ENCODE data around the gene NFKBIA. TPM values are rescaled to one million over a fixed set of nuclear protein-coding genes. Genes with fewer than 3 reads are reported as not detected.

The NFKBIA gene
- total and polyA plus RNA-seq, 2 of the 8 experiments (the other 6 are each of a cell fraction or from before 2014, with no cell fraction given): 25.9 to 49.7 TPM

GRCh38 chr14:35412272-35413056, 7.9 kb upstream of the NFKBIA start:
- H3K36me3 ChIP-seq (ENCODE audit: control insufficient read depth in 2 of 4, insufficient read depth in 4 of 4, low read length in 3 of 4): no peaks in the 10 kb centered on the region
- H3K27ac ChIP-seq (ENCODE audit: low read depth, low read length): no peak overlapping the region
- peak overlapping the region; percentile 54 for H2AFZ ChIP-seq (ENCODE audit: low read length)
- H3K4me3 ChIP-seq (ENCODE audit: extremely low read depth in 1 of 4, insufficient read depth in 2 of 4, low read depth in 3 of 4, low read length in 4 of 4): no peak overlapping the region
- no peak overlapping the region for H2BK20ac ChIP-seq (ENCODE audit: low read length)
- no peak overlapping the region for H3K56ac ChIP-seq (replicated peaks; ENCODE audit: insufficient read length, low read depth, low read length)
- no peak overlapping the region for H3K18ac ChIP-seq (ENCODE audit: extremely low read depth, low read length)
- FAIRE-seq: no peak
- no peak overlapping the region for H4K8ac ChIP-seq (ENCODE audit: extremely low read depth, insufficient read depth, low read length)
- H4K5ac ChIP-seq (ENCODE audit: insufficient read length, low read depth, low read length): no peak overlapping the region
- no peak for DNase-seq (ENCODE audit: low read depth in 1 of 2, low spot score in 2 of 2)
- no peak overlapping the region; the same call in 1 of the 2 replicates for H2BK12ac ChIP-seq (ENCODE audit: low read depth, low read length)
- no peaks in the 10 kb centered on the region for H3K23me2 ChIP-seq (ENCODE audit: low read depth, low read length)
- no peaks in the 10 kb centered on the region for H3K27me3 ChIP-seq (replicated peaks in 1 of 4; ENCODE audit: control insufficient read depth in 3 of 4, extremely low read depth in 1 of 4, insufficient read depth in 3 of 4, low read length in 3 of 4)
- H3K79me2 ChIP-seq (ENCODE audit: control insufficient read depth in 1 of 2, insufficient read depth in 2 of 2, low read length in 2 of 2): no peaks in the 10 kb centered on the region
- no peaks in the 10 kb centered on the region for H4K20me1 ChIP-seq (replicated peaks in 1 of 2; ENCODE audit: control insufficient read depth in 1 of 2, insufficient read depth in 2 of 2, low read length in 2 of 2)
- no peak overlapping the region for H2BK120ac ChIP-seq (replicated peaks; ENCODE audit: low read depth, low read length)
- H3K9ac ChIP-seq (replicated peaks in 1 of 4; ENCODE audit: extremely low read depth in 1 of 4, low read depth in 3 of 4, low read length in 3 of 4): no peak overlapping the region
- no peak overlapping the region for H3K23ac ChIP-seq (ENCODE audit: insufficient read length)
- H2BK15ac ChIP-seq (ENCODE audit: low read length): no peak overlapping the region
- H3K4ac ChIP-seq (replicated peaks; ENCODE audit: insufficient read length, low read depth, low read length): no peak overlapping the region
- H2BK5ac ChIP-seq (ENCODE audit: low read depth, low read length): no peak overlapping the region
- H2AK5ac ChIP-seq (ENCODE audit: low read depth, low read length): no peak overlapping the region
- ChIA-PET CTCF (ENCODE audit: partially characterized antibody) (interaction anchor here (0.8 to 14.2 kb wide), 18 partner anchors 9 to 371 kb away, joined by 3 to 198 read pairs (median 6); partner anchors contain the start of gene NFKBIA), POLR2A (ENCODE audit: partially characterized antibody) (interaction anchor here (0.9 to 6.7 kb wide), 4 partner anchors 8 to 290 kb away, joined by 3 to 34 read pairs (median 4); partner anchors contain the start of genes NFKBIA, PPP2R3C and PRORP)
- H3K14ac ChIP-seq (ENCODE audit: insufficient read length): no peak overlapping the region
- H3K9me3 ChIP-seq (ENCODE audit: insufficient read depth in 2 of 2, low read depth in 1 of 2, low read length in 1 of 2): no peaks in the 10 kb centered on the region
- WGBS, 2 experiments (ENCODE audit: extremely low coverage in 1 of 2, insufficient coverage in 1 of 2, insufficient read length in 1 of 2, insufficient replicate concordance in 2 of 2, low coverage in 1 of 2, low lambda C conversion rate in 2 of 2, missing lambda C conversion rate in 1 of 2): 87% methylated on average over 10 of the region's 12 CpGs; no CpG with 5 or more reads in 1 of the 2 experiments
- no peak overlapping the region for H4K91ac ChIP-seq (replicated peaks; ENCODE audit: insufficient read length, low read length)
- peak overlapping the region in 1 of 2 experiments; percentile 44; a peak in 1 of 4 replicates for H3K4me2 ChIP-seq (ENCODE audit: insufficient read depth in 1 of 2, low read depth in 2 of 2, low read length in 2 of 2)
- peaks cover 0 to 12% (median 2%) of the 10 kb centered on the region in 4 experiments; a peak in 5 of 7 replicates for H3K4me1 ChIP-seq (replicated peaks in 1 of 4; ENCODE audit: control insufficient read depth in 3 of 4, insufficient read depth in 4 of 4, low read length in 3 of 4)
- H3K79me1 ChIP-seq (ENCODE audit: low read depth, low read length): no peaks in the 10 kb centered on the region
- TF ChIP-seq USF2 (IDR thresholded peaks at IDR 0.05; ENCODE audit: low read length): no peak
- no peak for TF ChIP-seq ZNF274 (IDR thresholded peaks at IDR 0.05; ENCODE audit: borderline replicate concordance, extremely low read depth, low read length)
- TF ChIP-seq SIRT6 (IDR thresholded peaks at IDR 0.05; ENCODE audit: low read length): no peak
- no peak for TF ChIP-seq KDM5A (IDR thresholded peaks at IDR 0.05; ENCODE audit: low read length)
- no peak for TF ChIP-seq RXRA (IDR thresholded peaks at IDR 0.05; ENCODE audit: insufficient read depth, low read depth, low read length)
- TF ChIP-seq KDM1A (IDR thresholded peaks at IDR 0.05; ENCODE audit: borderline replicate concordance, low read length): no peak
- no peak for TF ChIP-seq E2F6 (IDR thresholded peaks at IDR 0.05)
- TF ChIP-seq ATF2 (IDR thresholded peaks at IDR 0.05; ENCODE audit: low read length): no peak
- TF ChIP-seq POLR2A (IDR thresholded peaks at IDR 0.05; ENCODE audit: control extremely low read depth in 1 of 2, low read depth in 2 of 2, low read length in 2 of 2): no peak

Data from H1 (cell line).